IPS-20b (cell line): ENCODE measurements around the gene TMC2.
"Not testable (repeated sequence)": the region's sequence is repeated elsewhere in the genome, so short reads cannot be mapped to it uniquely, and the experiment has no call there.

Source experiments
- H3K27ac ChIP-seq: one replicate; pipeline ENCODE4 v1.5.1; 2013; ENCODE audit warnings: low read length
- H3K27me3 ChIP-seq: 2 replicates; pipeline ENCODE4 v1.6.1; 2013; ENCODE audit warnings: mild to moderate bottlenecking, low read length, inconsistent platforms; ENCODE audit not compliant: insufficient read depth
- H3K36me3 ChIP-seq: 2 replicates; pipeline ENCODE4 v1.6.1; 2013; ENCODE audit warnings: low read depth, mild to moderate bottlenecking, inconsistent platforms, low read length, moderate library complexity; ENCODE audit not compliant: insufficient read depth
- H3K4me1 ChIP-seq: 2 replicates; pipeline ENCODE4 v1.6.1; 2013; ENCODE audit warnings: mild to moderate bottlenecking, control low read depth, inconsistent platforms, low read length, moderate library complexity; ENCODE audit not compliant: insufficient read depth
- H3K4me3 ChIP-seq: 2 replicates; pipeline ENCODE4 v1.5.1; 2013; ENCODE audit warnings: mild to moderate bottlenecking, low read length, inconsistent platforms
- H3K9ac ChIP-seq: 2 replicates; pipeline ENCODE4 v1.6.1; 2013; ENCODE audit warnings: low read depth, mild to moderate bottlenecking, inconsistent platforms, low read length, moderate library complexity
- H3K9me3 ChIP-seq: 2 replicates; pipeline ENCODE4 v1.6.1; 2013; ENCODE audit warnings: mild to moderate bottlenecking, low read depth, low read length, inconsistent platforms; ENCODE audit not compliant: insufficient read depth

TMC2 gene

DNA sequence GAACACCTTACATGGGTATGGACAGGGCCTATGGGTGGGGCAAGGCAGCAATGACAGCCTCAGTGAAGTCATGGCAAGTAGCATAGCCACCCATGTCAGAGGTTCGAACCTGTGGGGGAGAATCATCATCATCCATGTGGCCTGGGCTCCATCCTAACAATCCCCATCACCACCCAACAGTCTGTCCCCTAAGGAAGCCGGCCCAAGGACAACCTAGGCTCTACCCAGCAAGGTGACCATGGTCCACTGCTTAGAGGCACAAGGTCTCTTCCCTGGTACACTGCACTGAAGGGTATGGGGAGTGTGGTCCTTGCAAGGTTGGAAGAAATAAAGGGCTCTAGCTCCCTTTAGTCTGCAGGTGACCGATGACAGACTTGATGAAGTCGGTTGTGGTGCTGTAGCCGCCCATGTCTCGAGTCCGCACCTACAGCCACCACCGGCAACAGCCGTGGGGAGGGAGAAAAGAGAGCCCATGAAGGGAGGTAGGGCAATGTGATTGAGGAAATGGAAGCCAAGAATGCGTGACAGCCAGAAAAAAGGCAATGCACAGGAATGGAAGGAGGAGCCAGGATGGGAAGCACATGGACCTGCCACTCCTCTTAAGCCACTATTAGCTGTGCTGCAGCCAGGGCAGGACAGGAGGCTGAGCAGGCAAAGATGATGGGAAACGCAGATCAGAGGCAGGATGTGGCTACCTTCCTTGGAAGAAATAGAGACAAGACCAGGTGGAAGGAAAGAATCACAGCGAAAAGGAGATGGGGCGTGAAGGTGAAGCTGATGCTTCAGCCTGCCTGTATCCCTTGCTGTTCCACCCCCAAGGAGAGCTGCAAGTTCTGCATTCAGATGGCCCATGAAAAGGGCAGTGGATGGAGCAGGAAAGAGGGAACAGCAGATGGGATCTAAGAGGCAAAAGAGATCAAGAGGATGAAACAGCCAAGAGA is 122.3 kb downstream of the TMC2 start:
- Histone ChIP-seq H3K9me3 (no peaks in the 10 kb centered on the region), H3K36me3 (peaks cover 86% of the 10 kb centered on the region), H3K27ac (no peak overlapping the region)

DNA sequence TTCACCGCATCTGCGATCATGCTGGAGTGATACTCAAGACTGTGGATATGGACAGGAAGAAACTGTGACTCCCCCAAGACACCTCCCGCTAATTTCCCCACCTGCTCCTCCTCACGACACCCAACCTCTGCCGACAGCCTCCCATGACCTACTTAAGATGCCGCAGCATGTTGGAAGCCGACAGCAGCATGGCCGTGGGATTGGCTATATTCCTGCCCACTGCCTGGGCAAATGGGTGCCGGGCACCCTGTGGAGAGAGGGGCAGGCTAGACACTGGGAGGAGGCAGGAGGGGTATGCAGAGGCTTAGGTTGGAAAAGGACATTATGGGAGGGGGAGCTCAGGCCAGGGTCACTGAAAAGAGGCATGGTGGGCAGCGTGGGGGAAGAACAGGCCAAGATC is 123.2 kb downstream of the TMC2 start:
- Histone ChIP-seq H3K27me3 (no peaks in the 10 kb centered on the region), H3K4me1 (peaks cover 3% of the 10 kb centered on the region; the same call in 1 of the 2 replicates), H3K9ac (no peak overlapping the region), H3K9me3 (no peaks in the 10 kb centered on the region), H3K27ac (no peak overlapping the region), H3K4me3 (no peak overlapping the region), H3K36me3 (peaks cover 77% of the 10 kb centered on the region)

More for the DNA sequence above, 122.3 kb downstream of the TMC2 start:
- Histone ChIP-seq H3K4me1 (peaks cover 6% of the 10 kb centered on the region; the same call in 1 of the 2 replicates), H3K4me3 (no peak overlapping the region), H3K9ac (no peak overlapping the region), H3K27me3 (no peaks in the 10 kb centered on the region)

DNA sequence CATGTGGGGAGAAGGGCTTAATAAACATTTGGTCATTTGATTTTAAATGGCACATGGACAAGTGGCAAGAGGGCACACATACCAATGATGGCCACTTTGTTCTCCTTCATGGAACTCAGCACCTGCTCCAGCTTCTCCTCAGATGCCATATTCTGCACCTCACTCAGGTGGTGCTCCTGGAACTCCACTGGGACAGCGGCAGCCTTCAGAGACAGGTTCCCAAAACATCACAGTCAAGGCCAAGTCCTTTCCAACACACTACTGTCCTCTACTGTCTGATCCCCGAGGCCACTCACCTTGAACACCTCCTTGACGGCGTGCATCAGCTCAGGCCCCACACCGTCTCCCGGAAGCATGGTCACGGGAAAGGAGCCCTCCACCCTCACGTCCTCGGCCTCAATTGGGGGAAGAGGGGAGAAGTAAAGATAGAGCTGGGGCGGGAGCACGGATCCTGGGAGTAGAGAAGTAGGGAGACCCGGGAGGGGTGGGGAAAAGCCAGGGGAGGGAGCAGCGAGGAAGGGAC is 127.1 kb downstream of the TMC2 start:
- H3K27me3 ChIP-seq = peaks cover 16% of the 10 kb centered on the region
- H3K9ac ChIP-seq = peak overlapping the region; percentile 90
- peak overlapping the region; percentile 98 for H3K4me3 ChIP-seq
- peaks cover 39% of the 10 kb centered on the region for H3K36me3 ChIP-seq
- peaks cover 5% of the 10 kb centered on the region; the same call in 1 of the 2 replicates for H3K4me1 ChIP-seq
- H3K9me3 ChIP-seq = no peaks in the 10 kb centered on the region
- peak overlapping the region; percentile 97 for H3K27ac ChIP-seq

DNA sequence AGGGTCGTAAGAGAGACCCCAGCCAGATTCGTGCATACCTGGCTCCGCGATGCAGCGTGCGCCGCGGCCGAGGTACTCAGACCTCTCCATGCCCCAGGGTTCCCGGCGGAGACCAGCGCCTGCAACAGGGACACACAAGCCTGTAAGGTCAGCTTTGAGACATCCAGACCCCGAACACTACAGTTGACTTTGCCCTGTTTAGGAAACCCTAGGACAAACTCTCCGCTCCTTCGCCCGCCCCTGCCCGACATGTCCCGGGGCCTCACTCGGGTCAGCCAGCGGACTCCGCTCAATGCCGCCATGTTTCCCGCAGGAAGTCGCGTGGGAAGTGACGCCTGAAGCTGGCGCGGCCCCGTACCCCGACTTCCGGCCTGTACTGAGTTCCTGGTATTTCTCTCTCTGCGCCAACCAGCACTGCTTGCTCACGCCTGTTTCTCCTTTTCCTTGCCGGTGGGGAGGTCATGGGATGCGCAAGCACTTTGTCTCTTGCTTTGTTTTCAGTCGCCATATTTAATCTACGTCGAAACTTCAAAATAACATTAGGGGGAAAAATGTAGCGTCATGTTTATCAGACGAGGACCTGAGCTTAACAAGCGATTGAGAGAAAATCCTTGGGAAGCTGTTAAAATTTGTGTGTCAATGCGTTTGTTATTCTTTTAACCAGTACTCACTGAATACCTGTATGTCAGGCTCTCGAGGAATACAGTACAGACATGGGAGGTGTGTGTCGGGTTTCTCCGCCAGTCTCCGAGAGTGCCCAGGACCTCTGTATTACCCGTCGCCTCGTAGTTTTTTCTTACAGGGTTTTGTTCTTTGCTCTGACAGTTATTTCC is 127.7 kb downstream of the TMC2 start, which contains the start of gene IDH3B:
TSS of gene IDH3B (minus strand) at position 330 of the 833 bp plus-strand sequence. CDS start at position 302, 28 bp downstream.
- peaks cover 33% of the 10 kb centered on the region for H3K36me3 ChIP-seq
- no peaks in the 10 kb centered on the region for H3K9me3 ChIP-seq
- H3K27ac ChIP-seq = peak within 1 kb of the TSS; percentile 97
- H3K27me3 ChIP-seq = peaks cover 22% of the 10 kb centered on the region
- peak within 1 kb of the TSS; percentile 98 for H3K4me3 ChIP-seq
- peaks cover 5% of the 10 kb centered on the region; the same call in 1 of the 2 replicates for H3K4me1 ChIP-seq
- peak within 1 kb of the TSS; percentile 90 for H3K9ac ChIP-seq

DNA sequence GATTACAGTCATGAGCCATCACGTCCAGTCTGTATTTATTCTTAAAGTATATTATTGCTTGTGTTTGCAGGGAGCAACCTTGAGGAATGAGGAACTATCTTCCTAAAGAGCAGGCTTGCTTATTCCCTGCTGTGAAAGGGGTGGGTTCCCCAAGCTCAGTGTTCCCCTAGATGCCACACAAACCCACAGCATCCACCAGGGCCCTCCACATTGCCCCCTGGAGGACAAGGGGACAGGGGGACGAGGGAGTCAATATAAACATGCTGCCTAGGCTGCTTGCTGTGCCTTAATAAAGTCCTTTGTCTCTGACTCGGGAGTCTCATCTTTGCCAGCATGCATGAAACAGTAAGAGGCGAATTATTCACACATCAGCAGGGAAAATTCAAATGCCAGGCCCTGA is 135.6 kb downstream of the TMC2 start:
- H3K9ac ChIP-seq = no peak overlapping the region
- peaks cover 17% of the 10 kb centered on the region for H3K27me3 ChIP-seq
- no peaks in the 10 kb centered on the region for H3K36me3 ChIP-seq
- H3K27ac ChIP-seq = no peak overlapping the region
- no peaks in the 10 kb centered on the region for H3K9me3 ChIP-seq
- H3K4me1 ChIP-seq = no peaks in the 10 kb centered on the region
- H3K4me3 ChIP-seq = no peak overlapping the region

DNA sequence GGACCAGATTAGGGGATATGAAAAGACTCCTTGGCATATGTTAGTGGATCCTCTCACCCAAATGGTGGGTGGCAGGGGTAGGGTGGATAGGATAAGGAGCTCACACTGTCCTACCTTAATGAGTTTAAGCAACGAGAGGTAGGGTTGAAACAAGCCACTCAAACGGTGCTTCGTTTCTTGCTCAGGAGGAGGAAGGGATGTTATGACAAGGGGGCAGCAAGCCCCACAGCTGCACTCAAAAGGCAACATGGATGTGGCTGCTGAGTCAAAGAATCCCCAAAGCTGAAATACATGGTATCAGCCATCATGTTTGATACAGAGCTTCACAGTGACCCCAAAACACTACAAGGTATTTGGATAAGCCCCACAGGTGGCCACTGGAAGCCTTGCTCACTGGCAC is 136.1 kb downstream of the TMC2 start:
- Histone ChIP-seq H3K4me3 (no peak overlapping the region), H3K27me3 (peaks cover 21% of the 10 kb centered on the region), H3K36me3 (no peaks in the 10 kb centered on the region), H3K9me3 (no peaks in the 10 kb centered on the region), H3K9ac (no peak overlapping the region), H3K4me1 (no peaks in the 10 kb centered on the region), H3K27ac (no peak overlapping the region)

DNA sequence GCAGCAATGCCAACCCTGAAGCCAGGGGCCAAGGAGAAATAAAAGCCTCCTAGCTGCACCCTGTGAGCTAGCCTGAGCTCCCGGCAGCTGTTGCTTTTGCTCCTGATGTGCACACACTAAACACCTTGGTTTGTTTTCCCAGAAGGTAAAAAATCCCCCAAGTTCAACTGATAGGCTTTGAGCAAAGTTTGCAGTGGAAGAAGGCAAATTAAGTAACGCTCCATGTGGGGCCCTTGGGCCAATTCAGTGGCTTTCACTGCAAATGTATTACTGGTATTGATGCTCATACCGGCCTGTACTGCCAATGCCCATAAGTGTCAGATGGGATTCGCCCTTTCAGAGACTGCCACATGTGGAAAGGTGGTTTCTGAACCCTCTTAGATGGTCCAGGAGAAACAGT is 137.1 kb downstream of the TMC2 start:
- H3K27me3 ChIP-seq = peaks cover 21% of the 10 kb centered on the region

DNA sequence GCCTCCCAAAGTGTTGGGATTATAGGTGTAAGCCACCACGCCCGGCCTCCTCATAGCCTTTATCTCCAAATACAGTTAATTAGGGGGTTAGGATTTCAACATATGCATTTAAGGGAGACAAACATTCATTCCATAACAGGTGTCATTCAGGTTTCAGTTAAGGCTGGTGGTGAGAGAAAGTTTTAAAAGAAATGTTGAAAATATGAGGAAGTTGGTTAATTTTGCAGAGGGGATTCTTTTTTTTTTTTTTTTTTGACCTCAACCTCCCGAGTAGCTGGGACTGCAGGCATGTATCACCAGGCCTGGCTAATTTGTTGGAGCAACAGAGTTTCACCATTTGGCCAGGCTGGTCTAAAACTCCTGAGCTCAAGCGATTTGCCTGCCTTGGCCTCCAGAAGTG is 143.7 kb downstream of the TMC2 start:
- Histone ChIP-seq H3K4me3 (no peak overlapping the region), H3K27me3 (peaks cover 38% of the 10 kb centered on the region), H3K4me1 (no peaks in the 10 kb centered on the region), H3K27ac (no peak overlapping the region), H3K9ac (no peak overlapping the region), H3K36me3 (no peaks in the 10 kb centered on the region), H3K9me3 (no peaks in the 10 kb centered on the region)

More for the DNA sequence above, 137.1 kb downstream of the TMC2 start:
- Histone ChIP-seq H3K9ac (no peak overlapping the region), H3K9me3 (no peaks in the 10 kb centered on the region), H3K36me3 (no peaks in the 10 kb centered on the region), H3K4me1 (no peaks in the 10 kb centered on the region), H3K27ac (no peak overlapping the region), H3K4me3 (no peak overlapping the region)

DNA sequence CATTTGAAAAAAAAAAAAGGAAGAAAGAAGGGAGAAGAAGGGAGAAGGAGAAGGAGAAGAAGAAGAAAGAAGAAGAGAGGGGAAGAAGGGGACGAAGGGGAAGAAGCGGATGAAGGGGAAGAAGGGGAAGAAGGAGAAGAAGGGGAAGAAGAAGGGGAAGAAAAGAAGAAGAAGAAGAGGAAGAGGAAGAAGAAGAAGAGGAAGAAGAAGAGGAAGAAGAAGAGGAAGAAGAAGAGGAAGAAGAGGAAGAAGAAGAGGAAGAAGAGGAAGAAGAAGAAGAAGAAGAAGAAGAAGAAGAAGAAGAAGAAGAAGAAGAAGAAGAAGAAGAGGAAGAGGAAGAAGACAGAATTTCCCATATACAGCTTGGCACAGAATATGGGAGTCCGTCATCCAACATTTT is 145.7 kb downstream of the TMC2 start:
- not testable (repeated sequence) for H3K9me3 ChIP-seq, H3K4me1 ChIP-seq, H3K9ac ChIP-seq, H3K36me3 ChIP-seq, H3K4me3 ChIP-seq, H3K27ac ChIP-seq
- H3K27me3 ChIP-seq = peaks cover 52% of the 10 kb centered on the region

DNA sequence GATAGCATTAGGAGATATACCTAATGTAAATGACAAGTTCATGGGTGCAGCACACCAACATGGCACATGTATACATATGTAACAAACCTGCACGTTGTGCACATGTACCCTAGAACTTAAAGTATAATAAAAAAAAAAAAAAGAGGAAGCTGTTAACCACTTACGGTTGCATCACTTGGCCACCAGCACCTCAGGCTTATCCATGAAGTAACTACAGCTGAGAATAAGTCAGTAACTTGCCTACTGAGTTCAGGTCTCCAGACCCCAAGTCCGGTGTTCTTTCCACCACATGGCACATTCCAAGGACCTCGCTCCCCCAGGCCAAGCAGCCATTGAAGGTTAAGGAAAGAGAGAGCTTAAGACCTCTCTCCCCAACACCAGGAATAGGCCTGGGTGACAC is 148.4 kb downstream of the TMC2 start:
- H3K27ac ChIP-seq, H3K4me1 ChIP-seq, H3K4me3 ChIP-seq, H3K9ac ChIP-seq, H3K36me3 ChIP-seq, H3K9me3 ChIP-seq: not testable (repeated sequence)
- peaks cover 57% of the 10 kb centered on the region for H3K27me3 ChIP-seq

DNA sequence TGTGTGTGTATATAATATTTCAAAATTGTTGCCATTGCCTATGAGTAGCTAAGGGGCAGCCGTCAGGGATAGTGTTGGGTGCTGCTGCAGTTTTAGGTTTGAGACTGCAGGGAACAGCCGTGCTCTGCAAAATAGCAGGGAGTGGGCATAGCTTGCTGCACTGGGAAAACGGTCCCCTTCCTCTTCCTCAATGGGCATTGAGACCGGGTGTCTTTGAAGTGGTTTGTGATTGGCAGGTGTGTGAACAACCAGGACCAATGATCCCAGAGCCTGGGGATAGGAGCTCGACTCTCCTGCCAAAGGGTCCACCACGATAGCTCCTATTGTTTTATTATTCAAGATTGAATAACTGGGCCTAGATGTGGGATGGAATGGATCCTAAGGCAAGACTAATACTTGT is 151.1 kb downstream of the TMC2 start:
- H3K4me3 ChIP-seq = no peak overlapping the region
- no peaks in the 10 kb centered on the region for H3K36me3 ChIP-seq
- no peak overlapping the region for H3K9ac ChIP-seq
- H3K9me3 ChIP-seq = no peaks in the 10 kb centered on the region
- H3K4me1 ChIP-seq = peaks cover 3% of the 10 kb centered on the region; the same call in 1 of the 2 replicates
- no peak overlapping the region for H3K27ac ChIP-seq
- H3K27me3 ChIP-seq = peaks cover 75% of the 10 kb centered on the region
